ENCODE data around the gene WSB1.

Gene WSB1

DNA sequence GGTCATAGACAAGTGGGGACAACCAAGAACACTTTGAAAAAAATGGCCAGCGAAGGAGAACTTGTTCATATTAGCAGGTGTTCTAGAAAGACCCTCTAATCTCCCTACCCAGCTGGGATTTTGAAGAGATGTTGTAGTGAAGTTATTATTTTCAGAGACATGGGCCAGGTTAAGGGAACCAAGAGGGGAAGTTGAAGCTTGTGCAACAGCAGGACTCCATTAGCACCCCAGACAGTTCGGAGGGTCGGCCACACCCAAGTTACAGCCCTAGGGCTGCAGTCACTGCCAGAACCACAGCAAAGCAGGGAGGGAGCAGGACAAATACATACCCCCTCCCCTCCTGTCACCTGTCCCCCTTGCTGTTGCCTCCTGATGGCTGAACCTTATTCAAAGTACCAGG, 42.3 kb downstream of the WSB1 start:
- DNase-seq (ENCODE audit: low read depth in 1 of 2, low spot score in 1 of 2), result no peak
- TF ChIP-seq JUND (IDR thresholded peaks at IDR 0.05; ENCODE audit: low read depth), result no peak
- in situ Hi-C loops (cut with HindIII; ENCODE audit: low pct_unique_long_range_greater_than_20kb, low sequenced_read_pairs), result loop anchor here (25.0 kb wide), 1 partner anchor 99 kb away; no protein-coding TSS in a partner anchor

DNA sequence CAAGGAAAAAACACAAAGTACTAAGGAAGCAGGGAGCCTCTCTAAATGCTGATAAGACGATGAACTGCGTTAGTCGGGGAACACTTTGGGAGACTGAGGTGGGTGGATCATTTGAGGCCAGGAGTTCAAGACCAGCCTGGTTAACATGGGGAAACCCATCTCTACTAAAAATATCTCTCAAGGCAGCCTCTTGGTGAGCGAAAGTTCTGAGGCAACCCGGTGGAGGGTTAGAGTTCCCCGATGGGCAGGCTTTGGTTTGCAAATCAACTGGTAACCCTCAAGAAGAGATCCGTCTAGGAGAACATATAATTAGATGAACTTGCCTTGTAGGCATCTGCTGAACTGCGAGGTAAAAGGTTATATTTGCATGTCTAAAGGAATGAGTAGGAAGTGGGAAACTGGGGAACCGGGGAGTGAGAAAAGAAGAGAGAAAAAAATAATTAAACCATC, 44.6 kb downstream of the WSB1 start:
- TF ChIP-seq JUND (IDR thresholded peaks at IDR 0.05; ENCODE audit: low read depth), result no peak
- in situ Hi-C loops (cut with HindIII; ENCODE audit: low pct_unique_long_range_greater_than_20kb, low sequenced_read_pairs), result loop anchor here (25.0 kb wide), 1 partner anchor 101 kb away; no protein-coding TSS in a partner anchor
- no peak for DNase-seq (ENCODE audit: low read depth in 1 of 2, low spot score in 1 of 2)

DNA sequence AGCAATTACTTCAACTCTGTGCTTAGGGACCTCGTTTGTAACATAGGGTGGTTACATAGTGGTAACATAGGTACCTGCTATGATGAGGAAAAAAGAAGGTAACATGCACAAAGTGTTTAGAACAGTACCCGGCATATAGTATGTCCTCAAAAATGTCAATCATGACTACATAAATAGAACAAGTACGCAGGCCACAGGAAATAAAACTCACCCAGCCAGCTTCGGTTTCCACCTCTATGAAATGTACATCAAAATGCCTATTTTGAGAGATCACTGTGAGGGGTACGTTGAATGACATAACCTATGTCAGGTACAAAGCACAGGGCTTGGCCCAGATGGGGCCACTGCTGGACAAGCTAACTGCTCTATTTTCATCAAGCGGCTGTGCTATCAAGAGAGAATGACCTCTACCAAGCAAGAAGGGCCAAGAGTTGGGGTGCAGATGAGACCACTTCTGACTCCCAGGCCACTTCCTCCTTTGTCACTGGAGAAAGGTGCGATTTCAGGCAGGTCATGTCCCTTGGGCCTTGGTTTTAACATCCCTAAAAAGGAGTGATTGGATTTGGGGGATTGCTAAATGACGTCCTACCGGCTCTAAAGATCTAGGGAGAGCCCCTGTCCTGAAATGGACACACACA, 45.4 kb downstream of the WSB1 start:
- no peak for DNase-seq (ENCODE audit: low read depth in 1 of 2, low spot score in 1 of 2)
- in situ Hi-C loops (cut with HindIII; ENCODE audit: low pct_unique_long_range_greater_than_20kb, low sequenced_read_pairs), result loop anchor here (25.0 kb wide), 1 partner anchor 102 kb away; no protein-coding TSS in a partner anchor

DNA sequence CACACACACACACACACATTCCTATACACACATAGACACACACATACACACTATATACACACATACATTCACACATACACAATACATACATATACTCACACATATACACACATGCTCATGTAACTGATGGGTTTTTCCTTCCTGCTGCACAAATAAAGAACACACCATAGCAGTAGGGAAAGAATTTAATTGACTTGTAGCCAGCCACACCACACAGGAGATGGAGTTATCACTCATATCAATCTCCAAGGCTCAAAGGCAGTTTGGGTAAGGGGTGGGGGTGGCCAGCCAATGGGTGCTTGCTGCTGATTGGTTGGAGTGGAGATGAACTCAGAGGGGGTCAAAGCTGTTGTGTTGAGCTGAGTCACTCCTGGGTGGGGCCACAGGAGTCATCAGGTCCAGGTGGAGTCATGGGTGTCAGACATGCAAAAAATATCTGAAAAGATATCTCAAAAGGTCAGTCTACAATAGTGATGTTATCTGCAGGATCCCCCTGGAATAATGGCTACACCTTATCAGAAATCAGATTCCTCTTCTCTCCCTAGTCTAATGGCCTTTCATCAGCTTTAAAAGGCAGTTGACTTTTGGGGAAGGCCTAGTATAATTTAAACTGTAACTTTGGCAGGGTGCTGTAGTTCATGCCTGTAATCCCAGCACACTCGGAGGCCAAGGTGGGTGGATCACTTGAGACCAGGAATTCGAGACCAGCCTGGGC, 46.1 kb downstream of the WSB1 start:
- in situ Hi-C loops (cut with HindIII; ENCODE audit: low pct_unique_long_range_greater_than_20kb, low sequenced_read_pairs), result loop anchor here (25.0 kb wide), 1 partner anchor 103 kb away; no protein-coding TSS in a partner anchor
- TF ChIP-seq JUND (IDR thresholded peaks at IDR 0.05; ENCODE audit: low read depth), result no peak
- DNase-seq (ENCODE audit: low read depth in 1 of 2, low spot score in 1 of 2), result no peak

More for the DNA sequence above, 45.4 kb downstream of the WSB1 start:
- TF ChIP-seq JUND (IDR thresholded peaks at IDR 0.05; ENCODE audit: low read depth), result no peak

DNA sequence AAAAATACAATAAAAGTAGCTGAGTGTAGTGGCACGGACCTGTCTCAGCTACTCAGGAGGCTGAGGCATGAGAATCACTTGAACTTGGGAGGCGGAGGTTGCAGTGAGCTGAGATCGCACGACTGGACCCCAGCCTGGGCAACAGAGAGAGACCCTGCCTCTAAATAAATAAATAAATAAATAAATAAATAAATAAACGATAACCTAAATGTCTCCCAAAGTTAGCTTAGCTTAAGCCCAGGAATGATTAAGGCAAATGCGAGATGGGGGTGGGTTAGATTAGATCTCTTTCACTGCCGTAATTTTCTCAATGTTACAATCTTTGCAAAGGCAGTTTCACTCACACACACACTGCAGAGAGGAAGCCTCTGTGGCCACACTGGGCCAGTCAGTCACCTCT, 46.7 kb downstream of the WSB1 start:
- in situ Hi-C loops (cut with HindIII; ENCODE audit: low pct_unique_long_range_greater_than_20kb, low sequenced_read_pairs), result loop anchor here (25.0 kb wide), 1 partner anchor 103 kb away; no protein-coding TSS in a partner anchor
- TF ChIP-seq JUND (IDR thresholded peaks at IDR 0.05; ENCODE audit: low read depth), result no peak
- no peak for DNase-seq (ENCODE audit: low read depth in 1 of 2, low spot score in 1 of 2)

DNA sequence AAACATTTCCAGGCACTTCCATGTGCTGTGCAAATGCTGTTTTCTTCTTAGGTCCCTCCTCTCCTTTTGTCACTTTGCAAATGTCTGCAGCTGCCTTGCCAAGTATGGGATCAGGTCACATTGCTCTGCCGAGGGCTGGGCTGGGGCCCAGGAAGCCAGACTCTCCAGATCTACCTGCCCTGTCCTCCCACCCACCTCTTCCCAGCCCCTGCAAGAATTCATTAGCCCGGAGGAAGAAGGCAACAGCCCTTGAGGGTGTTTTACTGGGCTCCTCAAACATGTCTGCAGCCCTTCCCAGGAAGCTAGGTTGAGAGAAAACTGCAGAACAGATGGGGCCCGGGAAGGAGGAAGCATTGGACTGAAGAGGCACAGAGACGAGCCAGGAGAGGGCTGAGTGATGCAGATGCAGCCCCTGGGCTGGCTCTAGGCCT, 47.1 kb downstream of the WSB1 start:
- TF ChIP-seq JUND (IDR thresholded peaks at IDR 0.05; ENCODE audit: low read depth), result no peak
- no peak for DNase-seq (ENCODE audit: low read depth in 1 of 2, low spot score in 1 of 2)
- in situ Hi-C loops (cut with HindIII; ENCODE audit: low pct_unique_long_range_greater_than_20kb, low sequenced_read_pairs), result loop anchor here (25.0 kb wide), 1 partner anchor 104 kb away; no protein-coding TSS in a partner anchor

DNA sequence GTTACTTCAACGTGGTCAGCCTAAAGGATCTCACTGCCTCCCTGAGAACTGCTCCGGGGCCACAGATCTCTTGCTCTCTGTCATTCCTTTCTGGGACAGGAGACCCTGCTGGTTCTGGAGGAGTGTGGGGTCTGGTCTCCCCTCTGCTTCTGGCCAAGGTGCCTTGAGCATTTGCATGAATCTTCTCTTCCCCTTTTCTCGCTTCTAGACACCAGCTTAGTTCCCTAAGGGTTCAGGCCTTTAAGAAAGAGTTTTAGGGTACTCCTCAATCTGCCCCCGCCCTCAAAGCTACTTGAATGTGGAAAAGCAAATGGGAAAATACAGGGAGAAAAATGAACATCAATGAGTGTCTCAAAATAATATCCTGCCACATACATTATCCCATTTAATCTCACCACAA, 48.1 kb downstream of the WSB1 start:
- DNase-seq (ENCODE audit: low read depth in 1 of 2, low spot score in 1 of 2), result no peak
- TF ChIP-seq JUND (IDR thresholded peaks at IDR 0.05; ENCODE audit: low read depth), result no peak
- in situ Hi-C loops (cut with HindIII; ENCODE audit: low pct_unique_long_range_greater_than_20kb, low sequenced_read_pairs), result loop anchor here (25.0 kb wide), 1 partner anchor 105 kb away; no protein-coding TSS in a partner anchor

DNA sequence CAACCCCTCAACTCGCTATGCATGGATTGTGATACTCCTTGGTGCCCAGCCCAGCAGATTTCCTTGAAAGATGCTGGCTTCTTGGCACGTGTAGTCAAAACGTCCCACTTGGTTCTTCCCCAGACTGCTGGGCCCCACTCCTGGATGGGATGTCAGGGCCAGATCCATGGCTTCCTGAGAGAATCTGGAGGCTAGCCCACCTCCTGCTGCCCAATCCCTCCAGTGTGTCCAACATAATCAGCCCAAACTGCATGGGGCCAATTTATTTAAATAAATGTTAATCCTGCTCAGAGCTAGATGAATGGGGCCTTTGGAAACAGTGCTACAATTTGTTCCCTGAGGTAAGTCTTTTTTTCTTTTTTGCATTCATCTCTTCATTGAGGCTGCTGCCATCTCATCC, 49.4 kb downstream of the WSB1 start:
- TF ChIP-seq JUND (IDR thresholded peaks at IDR 0.05; ENCODE audit: low read depth), result no peak
- in situ Hi-C loops (cut with HindIII; ENCODE audit: low pct_unique_long_range_greater_than_20kb, low sequenced_read_pairs), result loop anchor here (25.0 kb wide), 1 partner anchor 106 kb away; no protein-coding TSS in a partner anchor
- no peak for DNase-seq (ENCODE audit: low read depth in 1 of 2, low spot score in 1 of 2)

DNA sequence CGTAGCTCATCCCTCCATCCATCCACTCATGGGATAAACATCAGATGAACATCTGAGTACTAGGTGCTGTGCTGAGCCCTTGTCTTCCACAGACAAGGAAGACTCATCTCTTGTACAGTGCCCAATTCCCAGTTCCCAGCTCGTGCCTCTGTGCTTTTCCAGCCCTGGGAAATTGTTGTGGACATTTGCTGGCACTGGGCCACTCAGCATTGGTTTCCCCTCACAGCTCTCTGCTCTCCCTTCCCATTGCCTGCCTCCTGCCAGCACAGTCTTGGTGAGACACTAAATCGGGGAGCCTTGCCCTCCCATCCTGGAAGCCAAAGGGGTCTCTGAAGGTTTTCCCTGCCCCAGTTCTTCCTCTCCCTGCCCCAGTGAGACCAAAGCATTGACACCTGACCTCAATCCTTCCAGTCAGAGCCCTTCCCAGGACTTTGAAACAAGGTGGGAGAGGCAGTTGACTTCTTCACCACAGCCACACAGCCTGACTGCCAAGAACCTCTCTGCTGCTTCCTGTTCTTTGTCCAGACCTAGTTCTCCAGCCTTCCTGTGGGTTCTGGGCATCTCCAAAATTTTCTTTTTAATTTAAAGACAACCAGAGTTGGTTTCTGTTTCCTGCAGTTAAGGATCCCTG, 50.2 kb downstream of the WSB1 start:
- in situ Hi-C loops (cut with HindIII; ENCODE audit: low pct_unique_long_range_greater_than_20kb, low sequenced_read_pairs), result loop anchor here (25.0 kb wide), 1 partner anchor 107 kb away; no protein-coding TSS in a partner anchor
- DNase-seq (ENCODE audit: low read depth in 1 of 2, low spot score in 1 of 2), result no peak
- no peak for TF ChIP-seq JUND (IDR thresholded peaks at IDR 0.05; ENCODE audit: low read depth)

DNA sequence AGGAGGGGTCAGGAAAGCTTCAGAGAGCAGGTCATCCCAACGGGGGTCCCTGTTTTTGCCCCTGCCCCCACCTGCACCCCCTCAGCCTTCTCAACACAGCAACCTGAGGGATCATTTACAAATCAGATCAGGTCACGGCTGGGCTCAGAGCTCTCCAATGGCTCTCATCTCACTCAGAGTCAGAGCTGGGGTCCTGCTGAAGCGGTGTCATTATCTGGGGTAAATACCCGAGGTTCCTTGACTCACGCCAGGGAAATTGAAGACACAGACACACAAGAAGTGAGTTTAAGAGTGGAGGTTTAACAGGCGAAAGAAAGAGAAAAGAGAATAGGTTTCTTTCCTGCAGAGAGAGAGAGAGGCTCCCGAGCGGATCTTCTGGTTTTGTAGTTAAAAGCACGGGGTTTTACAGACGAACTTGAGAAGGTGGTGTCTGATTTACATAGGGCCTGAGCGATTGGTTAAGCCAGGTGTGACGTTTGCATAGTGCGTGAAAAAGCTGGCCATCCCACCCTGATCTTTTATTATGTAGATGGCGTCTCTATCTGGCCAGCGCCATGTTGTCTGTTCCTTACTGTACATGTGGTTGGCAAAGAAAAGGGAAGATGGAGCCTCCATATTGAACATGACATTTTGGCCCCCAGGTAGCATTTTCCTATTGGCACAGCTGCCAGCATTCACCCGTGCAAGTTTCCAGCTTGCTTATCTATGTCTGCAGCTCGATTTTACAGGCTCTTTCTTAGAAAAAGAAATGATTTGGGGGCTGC, 51.4 kb downstream of the WSB1 start:
- no peak for TF ChIP-seq JUND (IDR thresholded peaks at IDR 0.05; ENCODE audit: low read depth)
- no peak for DNase-seq (ENCODE audit: low read depth in 1 of 2, low spot score in 1 of 2)
- in situ Hi-C loops (cut with HindIII; ENCODE audit: low pct_unique_long_range_greater_than_20kb, low sequenced_read_pairs), result loop anchor here (25.0 kb wide), 1 partner anchor 108 kb away; no protein-coding TSS in a partner anchor

DNA sequence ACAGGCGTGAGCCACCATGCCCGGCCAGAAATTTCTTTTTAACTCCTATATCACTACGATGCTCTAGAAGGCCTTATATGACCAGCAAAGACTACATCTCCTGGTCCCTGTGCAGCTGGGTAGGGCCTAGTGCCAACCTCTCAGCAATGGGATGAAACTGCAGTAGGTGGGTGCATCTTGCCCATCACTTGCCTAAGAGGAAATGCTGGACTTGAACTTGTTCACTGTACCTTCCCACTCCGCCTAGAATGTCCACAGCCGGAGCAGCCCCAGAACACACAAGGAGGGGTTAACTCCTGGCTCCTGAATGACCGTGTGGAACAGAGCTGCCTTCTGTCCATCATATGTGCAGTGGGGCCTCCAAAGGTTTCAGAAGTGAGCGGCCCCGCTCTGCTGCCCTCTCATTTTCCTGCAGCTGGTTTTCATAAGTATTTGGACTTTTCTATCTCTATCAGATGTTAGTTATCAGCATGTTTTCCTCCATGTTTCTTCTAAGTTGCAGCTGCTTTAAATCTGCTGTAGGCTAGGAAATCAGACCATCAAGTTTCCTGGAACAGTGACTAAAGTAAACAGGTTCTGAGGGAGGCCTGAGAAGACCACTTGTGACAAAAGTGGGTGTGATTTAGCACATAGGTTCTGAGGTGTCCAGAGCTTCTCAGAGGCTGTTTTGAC, 52.5 kb downstream of the WSB1 start:
- TF ChIP-seq JUND (IDR thresholded peaks at IDR 0.05; ENCODE audit: low read depth), result no peak
- DNase-seq (ENCODE audit: low read depth in 1 of 2, low spot score in 1 of 2), result no peak
- in situ Hi-C loops (cut with HindIII; ENCODE audit: low pct_unique_long_range_greater_than_20kb, low sequenced_read_pairs), result loop anchor here (25.0 kb wide), 1 partner anchor 109 kb away; no protein-coding TSS in a partner anchor
